ENCODE results near the gene PRADC1.
A peak's percentile ranks its signal among the peaks of the same experiment; 100 is the strongest.

PRADC1 gene

DNA sequence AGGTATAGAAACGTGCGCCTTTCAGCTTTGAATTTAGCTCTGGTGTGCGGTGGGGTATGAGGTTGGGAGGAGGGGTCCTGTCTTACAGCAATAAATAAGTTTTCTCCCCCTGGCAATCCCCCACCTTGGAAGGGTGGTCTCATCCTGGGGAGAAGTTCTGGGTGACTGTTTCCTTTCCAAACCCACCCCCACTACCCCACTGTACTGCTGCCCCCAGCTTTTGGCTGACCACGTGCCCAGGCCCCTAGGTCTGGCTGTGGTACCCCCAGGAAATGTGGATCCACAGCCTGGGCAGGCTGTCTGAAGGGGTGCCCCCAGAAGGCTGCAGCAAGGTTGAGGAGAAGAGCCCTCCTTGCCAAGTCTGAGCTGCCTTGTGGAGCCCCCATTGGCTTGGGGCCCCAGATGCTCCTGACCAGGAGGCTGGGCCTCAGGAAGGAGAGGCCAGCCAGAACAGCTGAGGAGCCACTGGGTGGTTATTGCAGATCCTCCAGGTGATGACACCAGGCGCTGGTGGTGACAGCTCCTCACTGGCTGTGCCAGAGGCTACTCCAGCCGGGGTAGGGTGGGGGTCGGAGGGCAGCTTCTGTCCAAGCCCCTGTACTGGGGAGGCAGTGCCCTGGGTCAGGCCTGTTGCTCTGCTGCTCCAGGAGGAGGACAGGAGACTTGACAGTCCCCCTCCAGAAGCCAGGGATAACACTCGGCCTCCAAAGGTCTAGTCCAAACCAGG is 25.3 kb upstream of the PRADC1 start:
- DNase-seq: no peak

DNA sequence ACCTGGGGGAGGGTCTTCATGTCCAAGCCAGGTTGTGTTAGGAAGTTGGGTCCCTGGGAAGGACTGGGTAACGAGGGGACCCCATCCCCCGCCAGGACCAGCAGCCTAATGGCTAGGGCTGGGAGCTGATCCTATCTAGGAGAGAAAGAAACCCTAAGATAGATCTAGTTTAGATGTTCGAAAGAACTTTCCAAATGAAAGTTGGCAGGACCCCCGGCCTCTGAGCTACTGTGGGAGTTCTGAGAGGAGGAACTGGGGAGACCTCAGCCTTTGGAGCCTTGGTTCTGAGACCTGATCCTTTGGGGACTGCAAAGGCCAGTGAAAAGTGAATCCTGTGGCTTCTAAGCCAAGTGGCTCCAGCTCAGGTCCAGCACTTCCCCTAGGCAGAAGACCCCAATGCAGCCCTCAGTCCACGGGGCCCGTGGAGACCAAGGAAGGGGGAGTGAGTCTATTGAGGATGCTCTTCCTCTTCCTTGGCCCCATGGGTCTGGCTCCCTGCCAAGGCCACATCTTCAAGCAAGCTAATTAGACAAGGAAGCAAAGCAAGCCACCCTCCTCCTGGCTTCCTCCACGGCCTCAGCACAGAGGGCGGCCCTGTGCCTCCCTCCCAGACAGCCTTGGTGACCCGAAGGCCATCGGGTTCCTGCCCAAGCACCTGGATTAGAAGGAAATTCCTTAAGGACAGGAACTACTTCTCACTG is 24.5 kb upstream of the PRADC1 start:
- peak; percentile 14 for DNase-seq

DNA sequence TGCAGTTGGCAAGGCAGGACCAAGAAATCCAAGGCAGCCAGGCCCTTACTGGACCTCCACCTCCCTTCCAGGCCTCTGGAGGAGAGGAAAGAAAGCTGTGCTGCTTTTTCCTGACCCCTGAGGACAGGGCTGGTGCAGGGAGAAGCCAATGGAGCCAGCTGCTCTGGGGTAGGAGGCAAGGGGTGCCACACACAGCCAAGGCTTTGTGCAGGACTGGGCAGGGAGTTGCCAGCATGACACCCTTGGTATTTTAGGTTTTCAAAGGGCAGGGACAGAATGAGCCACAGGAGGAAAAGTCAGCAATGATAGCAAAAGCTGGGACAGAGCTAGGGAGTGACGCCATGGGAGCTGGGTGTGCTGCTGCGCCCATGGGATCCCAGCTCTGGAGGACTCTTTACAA is 24.0 kb upstream of the PRADC1 start:
- no peak for DNase-seq

DNA sequence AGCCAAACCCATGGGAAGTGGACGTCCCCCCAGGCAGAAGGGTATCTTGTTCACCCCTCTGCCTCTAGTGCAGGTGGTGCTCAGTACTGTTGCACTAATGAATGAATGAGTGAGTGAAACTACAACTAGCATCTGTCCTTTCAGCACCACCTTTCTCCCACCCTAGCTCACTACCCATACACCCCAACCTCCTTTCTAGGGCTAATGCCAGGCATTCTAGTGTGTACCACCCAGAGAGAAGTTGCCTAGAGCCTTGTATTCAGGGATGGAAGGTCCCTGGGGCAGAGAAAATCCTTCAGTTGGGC is 23.5 kb upstream of the PRADC1 start:
- DNase-seq: no peak

DNA sequence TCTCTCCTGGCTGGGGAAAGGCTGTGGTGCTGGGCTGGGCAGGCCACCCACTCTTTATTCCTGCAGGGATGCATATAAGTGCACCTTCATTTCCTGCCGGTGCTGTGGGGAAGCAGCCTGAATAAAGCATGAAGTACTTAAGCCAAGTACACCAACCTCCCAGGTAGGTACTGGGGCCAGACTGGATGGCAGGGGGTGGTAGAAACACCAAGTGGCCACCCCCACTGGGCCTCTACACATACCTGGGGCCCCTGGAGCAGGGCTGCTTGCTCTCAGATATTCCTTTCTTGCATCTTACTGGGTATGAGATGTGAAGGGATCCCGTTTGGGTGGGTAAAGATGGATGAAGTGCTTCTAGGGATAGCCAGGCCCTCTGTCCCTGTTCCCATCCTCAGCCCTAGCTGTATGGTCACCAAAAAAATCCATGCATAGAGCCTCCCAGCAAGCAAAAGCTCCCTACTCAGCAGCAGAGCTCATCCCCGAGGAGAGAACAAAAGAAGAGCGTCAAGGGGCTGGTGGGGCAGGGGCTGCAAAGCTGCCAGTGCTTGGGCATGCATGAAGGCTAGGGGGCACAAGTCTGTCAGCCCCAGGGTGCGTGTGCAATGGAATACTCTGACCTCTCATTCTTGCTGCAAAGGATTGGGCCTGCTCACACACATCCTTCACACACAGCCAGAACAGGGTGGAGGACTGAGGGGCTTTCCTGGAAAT is 23.0 kb upstream of the PRADC1 start:
- no peak for DNase-seq

DNA sequence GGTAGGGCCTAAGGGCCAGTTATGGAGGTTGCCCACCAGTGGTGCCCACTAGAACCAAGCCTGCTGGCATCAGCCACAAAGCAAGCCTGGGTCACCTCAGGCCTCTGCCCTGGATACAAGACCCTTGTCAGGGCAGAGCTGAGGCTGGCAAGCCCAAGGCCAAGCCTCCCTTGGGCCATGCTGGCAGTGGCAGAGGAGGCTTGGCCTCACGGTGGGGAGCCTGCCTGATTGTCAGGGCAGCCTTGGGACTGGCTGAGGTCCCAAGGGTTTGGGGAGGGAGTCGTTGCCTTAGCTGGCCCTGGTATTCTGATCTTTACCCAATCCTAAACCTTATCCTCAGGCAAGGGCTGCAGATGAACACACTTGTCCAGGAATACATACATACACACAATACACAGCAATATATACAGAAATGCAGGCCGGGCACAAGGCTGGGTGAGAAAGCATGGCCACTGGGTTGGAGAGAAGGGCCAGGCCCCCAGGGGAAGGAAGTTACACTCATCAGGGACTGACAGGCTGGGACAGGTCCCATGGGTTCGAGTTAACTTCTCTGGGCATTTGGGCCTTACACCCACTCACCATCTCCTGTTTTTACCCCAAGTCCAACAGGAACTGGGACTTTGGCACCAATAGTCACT is 22.1 kb upstream of the PRADC1 start:
- DNase-seq: no peak

DNA sequence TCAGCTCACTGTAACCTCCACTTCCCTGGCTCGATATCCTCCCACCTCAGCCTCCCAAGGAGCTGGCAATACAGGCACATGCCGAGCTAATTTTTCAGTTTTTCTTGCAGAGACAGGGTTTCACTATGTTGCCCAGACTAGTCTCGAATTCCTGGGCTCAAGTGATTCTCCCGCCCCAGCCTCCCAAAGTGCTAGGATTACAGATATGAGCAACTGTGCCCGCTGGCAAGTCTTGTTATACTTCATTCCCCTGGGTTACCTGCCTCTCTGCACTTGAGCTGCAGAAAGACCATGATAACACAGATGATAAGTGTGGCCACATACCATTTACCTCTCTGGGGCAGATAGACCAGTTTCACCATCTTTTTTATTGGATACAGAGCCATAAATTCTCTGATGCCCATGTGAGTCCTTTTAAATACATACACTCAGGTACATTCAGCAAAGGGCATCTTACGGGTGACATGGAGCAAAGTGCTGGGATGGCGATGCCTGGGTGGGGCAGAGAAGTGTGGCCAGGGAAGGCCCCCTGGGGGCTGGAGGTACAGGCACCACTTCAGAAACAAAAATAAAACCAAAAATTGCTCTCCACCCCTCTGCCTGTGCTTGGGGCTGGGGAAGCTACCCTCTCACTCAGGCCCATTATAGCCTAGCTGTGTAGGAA is 21.4 kb upstream of the PRADC1 start:
- DNase-seq: no peak

DNA sequence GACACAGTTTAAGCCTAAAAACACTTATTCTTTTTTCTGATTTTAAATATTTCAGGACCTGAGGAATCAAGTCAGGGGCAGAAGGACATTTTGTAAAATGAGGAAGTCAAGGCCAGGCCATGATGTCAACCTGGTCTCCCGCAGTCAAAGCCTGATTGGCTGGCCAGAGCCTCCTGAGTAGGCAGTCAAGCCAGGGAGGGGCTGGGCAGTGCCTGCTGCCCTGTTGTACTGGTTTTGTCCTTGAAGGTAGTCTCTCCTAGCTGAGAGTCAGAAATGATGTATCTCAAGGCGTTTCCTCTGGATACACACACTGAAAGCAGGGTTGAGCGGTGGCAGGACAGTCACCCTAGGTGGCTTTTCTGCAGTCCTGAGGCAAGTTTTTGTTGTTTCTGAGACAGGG is 20.9 kb upstream of the PRADC1 start:
- DNase-seq: no peak

DNA sequence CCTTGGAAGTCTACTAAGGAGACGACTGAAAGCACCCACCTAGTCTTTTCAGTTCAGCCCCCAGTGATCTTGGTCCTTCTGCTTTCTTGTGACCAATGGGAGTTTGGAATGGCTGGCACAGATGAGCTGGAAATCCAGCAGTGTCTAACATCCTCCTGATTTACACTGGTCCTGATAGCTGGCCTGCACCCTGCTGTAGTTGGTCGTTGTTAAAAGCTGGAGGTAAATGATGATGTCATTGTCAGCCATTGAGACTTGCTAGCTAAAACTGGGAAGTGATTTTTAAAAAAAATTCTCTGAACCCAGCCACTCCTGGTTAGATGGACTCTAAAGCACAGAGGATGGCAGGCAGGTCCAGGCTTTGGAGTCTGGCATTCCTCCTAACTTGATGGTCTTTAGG is 20.4 kb upstream of the PRADC1 start:
- DNase-seq: no peak

DNA sequence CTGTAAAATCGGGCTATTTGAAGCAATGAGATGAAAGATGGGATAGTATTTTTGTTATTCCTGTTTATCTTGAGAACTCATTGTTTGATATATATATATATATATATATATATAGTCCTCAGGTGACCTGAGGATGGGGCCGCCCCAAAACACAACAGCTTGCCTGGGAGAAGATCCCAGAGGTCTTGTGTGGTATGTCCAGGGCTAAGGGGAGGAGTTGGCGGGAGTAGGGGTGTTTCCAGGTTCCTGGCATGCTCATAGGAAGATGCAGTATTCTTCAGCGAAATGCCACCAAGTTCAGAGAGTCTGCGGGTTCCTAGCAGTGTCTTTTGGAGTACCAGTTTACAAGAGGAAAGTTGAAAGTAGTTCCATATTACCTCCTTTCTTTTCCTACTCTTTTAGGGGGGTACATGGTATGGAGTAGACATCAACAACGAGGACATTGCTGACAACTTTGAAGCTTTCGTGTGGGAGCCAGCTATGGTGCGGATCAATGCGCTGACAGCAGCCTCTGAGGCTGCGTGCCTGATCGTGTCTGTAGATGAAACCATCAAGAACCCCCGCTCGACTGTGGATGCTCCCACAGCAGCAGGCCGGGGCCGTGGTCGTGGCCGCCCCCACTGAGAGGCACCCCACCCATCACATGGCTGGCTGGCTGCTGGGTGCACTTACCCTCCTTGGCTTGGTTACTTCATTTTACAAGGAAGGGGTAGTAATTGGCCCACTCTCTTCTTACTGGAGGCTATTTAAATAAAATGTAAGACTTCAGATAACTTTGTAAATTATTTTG is 19.4 kb upstream of the PRADC1 start:
- no peak for DNase-seq

DNA sequence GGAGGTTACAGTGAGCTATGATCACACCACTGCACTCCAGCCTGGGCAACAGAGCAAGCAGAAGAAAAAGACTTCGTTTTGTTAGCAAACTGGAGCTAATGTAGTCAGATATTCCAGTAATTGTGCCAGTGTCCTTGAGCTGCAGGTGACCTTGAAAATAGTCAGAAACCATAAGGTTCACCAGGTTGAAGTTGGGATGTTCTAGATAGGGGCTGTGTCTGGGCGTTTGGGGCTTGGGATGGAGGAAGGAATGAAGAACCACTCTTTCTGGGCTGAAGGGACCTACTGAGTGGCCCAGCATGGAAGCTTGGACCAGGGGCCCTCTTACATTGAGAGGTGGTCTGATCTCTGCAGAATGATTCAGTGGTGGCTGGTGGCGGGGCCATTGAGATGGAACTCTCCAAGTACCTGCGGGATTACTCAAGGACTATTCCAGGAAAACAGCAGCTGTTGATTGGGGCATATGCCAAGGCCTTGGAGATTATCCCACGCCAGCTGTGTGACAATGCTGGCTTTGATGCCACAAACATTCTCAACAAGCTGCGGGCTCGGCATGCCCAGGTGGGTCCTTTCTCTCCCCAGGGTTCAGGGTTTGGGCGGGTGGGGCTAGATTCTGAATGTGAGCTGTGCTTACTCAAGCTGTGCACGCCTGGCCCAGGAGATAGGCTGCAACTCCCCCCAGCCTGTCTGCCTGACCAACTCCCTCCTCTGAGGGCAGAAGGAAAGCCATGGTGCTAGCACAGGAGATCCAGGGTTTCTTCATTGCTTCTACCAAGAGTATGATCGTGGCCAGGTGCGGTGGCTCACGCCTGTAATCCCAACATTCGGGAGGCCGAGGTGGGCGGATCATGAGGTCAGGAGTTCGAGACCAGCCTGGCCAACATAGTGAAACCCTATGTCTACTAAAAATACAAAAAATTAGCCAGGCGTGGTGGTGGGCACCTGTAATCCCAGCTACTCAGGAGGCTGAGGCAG is 18.1 kb upstream of the PRADC1 start:
- no peak for DNase-seq

DNA sequence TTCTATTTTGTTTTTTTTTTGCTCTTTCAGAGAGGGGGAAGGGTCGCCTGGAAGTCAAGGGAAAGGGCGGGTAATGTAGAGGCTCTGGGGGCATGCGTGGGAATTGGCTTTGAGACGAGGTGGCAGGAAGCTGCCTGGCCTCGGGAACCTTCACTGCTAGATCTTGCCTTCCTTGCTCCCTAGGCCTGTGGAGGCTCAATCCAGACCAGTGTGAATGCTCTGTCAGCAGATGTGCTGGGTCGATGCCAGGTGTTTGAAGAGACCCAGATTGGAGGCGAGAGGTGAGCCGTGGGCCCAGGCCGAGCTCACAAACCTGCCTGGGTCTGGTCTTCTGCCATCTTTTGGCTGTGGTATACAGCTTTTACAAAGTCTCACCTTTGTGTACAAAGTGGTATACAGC is 16.6 kb upstream of the PRADC1 start:
- no peak for DNase-seq

DNA sequence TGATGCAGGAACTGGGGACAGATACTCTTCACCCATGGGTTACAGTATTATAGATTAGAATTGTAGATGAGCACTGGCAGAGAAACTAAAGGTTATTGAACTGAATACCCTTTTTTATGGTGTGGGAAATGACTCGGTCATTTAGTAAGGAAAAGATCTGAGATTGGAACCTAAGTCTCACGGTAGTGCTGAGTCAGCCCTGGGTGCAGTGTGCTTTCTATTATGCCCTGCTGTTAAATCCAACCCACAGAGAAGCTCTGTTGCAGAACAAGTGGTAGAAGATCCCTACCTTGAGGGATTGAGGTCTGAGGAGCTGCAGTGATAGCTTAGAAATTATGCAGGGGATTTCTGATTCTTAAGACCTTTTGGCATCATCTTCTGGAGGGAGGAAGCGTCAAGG is 13.8 kb upstream of the PRADC1 start:
- no peak for DNase-seq

DNA sequence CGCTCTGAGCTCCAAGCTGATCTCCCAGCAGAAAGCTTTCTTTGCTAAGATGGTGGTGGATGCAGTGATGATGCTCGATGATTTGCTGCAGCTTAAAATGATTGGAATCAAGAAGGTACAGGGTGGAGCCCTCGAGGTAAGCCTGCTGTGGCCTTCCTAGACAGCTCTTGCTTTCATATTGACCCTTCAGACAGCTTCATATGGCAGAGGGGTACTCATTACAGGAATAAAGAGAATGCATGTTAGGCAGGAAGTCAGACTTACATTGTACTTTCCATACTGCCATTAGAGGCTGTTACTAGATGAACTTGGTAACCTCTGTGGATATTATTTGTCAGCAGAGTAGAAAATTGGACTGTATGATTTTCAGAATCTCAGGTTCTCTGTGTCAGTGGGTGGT is 11.5 kb upstream of the PRADC1 start:
- no peak for DNase-seq

DNA sequence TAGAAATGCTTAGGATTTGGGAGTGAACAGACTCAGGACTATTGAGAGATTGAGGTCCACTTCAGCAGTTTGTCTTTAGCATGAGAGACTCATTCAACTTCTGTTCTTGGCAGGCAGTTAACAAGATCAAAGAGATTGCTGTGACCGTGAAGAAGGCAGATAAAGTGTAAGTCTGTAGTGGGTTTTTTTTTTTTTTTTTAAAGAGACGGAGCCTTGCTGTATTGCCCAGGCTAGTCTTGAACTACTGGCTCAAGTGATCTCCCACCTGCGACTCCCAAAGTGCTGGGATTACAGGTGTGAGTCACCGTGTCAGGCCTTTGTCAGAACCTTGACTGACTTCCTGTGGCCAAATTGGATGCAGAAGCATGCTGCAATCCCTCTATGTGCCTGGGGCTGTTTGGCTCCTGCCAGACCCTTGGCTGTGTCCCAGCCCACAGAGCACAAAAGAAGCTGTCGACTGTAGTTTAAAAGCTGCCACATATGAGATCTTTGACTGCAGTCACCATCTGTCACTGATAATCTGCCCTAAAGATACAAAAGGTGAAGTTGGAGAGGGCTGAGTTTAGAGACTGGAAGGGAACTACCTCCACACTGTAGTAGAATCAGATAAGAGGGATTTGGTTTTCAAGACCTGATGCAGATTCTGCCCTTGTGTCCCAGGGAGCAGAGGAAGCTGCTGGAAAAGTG is 11.0 kb upstream of the PRADC1 start:
- no peak for DNase-seq

DNA sequence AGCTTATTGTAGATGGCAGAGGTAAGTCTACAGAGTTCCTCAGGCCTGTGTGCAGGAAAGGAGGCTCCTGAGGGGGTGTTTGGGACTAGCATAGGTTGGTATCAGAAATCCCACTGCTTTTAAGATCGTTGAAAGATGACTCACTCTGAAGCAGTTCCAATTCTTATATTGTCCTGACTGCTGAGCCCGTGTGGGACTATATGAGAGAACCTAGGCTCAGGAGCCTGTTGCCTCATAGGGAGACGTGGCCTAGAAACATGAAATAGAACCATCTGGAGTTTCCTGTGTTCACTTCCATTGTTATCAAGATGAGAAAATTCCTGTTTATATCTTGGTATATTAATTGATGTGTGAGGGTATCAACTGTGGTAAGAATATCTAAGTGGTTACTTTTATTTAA is 6.7 kb upstream of the PRADC1 start:
- no peak for DNase-seq

DNA sequence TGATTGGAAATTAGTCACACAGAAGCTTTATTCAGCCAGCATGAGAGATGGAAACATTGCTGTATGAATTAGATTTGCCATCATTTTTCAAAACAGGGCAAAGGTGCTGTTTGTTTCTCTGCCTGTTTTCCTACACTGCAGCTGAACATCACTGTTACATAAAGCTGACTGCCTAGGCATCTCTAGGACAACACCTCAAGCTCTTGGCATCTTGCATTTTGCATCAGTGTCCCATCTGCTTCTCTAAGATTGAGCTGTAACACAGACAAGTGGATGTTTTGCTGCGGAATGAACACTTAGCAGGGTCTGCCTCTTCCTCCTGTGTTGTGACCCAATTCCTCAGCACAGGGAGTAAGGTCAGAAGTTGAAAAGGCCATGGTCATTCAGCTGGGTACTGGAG is 5.9 kb upstream of the PRADC1 start:
- DNase-seq: no peak

DNA sequence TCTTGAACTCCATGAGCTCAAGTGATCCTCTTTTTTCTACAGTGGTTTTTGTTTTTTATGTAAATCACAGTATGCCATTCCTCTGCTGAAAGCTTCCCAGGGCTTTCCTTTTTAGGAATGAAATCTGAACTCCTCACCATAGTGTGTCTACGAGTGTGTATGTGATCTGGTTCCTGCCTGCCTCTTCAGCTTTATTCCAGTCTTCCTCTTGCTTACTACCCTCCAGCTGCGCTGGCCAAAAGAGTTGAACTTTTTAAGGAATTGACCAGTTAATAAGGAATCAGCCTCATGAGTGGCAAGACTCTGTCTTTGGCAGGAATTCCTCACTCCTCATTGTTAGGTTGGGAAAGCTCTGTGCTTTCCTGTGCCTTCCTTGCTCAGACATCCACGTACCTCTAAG is 5.1 kb upstream of the PRADC1 start:
- no peak for DNase-seq

DNA sequence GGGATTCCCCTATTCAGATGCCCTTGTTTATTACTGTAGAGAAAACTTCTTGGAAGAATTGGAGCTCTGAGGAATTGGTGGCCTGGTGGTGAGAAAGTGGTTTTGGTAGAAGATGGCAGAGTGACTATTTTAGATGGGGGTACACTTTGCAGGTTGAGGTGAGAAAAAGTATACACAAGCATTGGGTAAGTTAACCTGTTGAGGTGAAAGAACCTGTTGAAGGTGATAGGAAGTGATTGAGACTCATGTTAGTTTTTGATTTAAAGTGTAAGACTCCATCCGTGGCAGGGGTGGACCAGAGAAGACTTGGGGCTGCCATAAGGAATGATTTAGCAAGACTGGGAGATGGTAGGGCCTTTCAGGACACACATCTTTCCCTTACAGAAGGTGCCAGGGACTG is 4.1 kb upstream of the PRADC1 start:
- DNase-seq: no peak

DNA sequence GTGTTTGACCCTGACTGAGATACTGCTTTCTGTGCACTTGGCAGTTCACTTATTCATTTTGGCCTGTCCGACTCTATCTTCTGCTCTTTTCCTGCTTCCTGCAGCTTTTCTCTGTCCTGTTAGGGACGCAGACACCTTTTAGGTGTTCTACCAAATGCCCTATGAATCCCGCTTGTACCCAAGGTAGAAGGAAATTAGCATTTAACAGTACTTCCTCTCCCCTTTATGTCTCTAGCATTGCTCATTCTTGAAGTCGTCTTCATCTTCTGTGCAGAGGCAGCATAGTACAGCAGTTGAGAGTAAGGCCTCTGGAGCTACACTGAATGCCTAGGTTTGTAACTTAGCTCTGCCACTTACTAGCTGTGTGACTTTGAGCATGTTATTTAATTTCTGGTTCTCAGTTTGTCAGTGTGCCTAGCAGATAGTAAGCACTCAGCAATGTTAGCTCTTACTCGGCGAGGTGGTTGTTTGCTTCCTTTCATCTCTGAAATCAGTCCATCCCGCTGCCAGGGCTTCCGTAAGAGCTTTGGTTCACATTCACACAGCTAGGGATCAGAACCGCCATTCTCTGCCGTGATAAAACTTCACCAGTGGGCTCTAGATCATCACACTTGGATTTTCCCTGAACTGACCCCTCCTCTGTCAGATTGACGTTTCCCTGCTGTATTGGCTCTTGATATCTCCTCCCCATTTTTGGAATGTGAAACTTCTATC is 2.4 kb upstream of the PRADC1 start:
- DNase-seq: no peak
